Measurements from ENCODE around the gene PAX6.

The PAX6 gene

GRCh38 chr11:31810779-31811647, at the start of gene PAX6:
PAX6 (minus strand) TSS chr11:31811322; CDS start chr11:31806411, 4,911 bp downstream.
- no peak for DNase-seq

- DNase-seq: no peak
Measured at GRCh38 chr11:31860391-31860790, 49.3 kb upstream of the PAX6 start.

GRCh38 chr11:31856248-31856647, 45.1 kb upstream of the PAX6 start:
- no peak for DNase-seq

GRCh38 chr11:31855466-31855865, 44.3 kb upstream of the PAX6 start:
- DNase-seq: no peak

- no peak for DNase-seq
Measured at GRCh38 chr11:31850365-31850764, 39.2 kb upstream of the PAX6 start.

- no peak for DNase-seq
Measured at GRCh38 chr11:31847761-31848160, 36.6 kb upstream of the PAX6 start.

GRCh38 chr11:31845331-31845730, 34.2 kb upstream of the PAX6 start:
- DNase-seq: no peak

GRCh38 chr11:31844351-31844750, 33.2 kb upstream of the PAX6 start:
- no peak for DNase-seq

- DNase-seq: no peak
Measured at GRCh38 chr11:31841435-31841834, 30.3 kb upstream of the PAX6 start.

GRCh38 chr11:31834237-31834636, 23.1 kb upstream of the PAX6 start:
- no peak for DNase-seq

- no peak for DNase-seq
Measured at GRCh38 chr11:31830406-31830805, 19.3 kb upstream of the PAX6 start.

- no peak for DNase-seq
Measured at GRCh38 chr11:31828217-31828616, 17.1 kb upstream of the PAX6 start.

- DNase-seq: no peak
Measured at GRCh38 chr11:31827455-31828206, 16.5 kb upstream of the PAX6 start.

- DNase-seq: no peak
Measured at GRCh38 chr11:31826536-31827438, 15.7 kb upstream of the PAX6 start.

- DNase-seq: no peak
Measured at GRCh38 chr11:31825838-31826484, 14.8 kb upstream of the PAX6 start.

- no peak for DNase-seq
Measured at GRCh38 chr11:31824879-31825837, 14.0 kb upstream of the PAX6 start.

- no peak for DNase-seq
Measured at GRCh38 chr11:31824332-31824878, 13.3 kb upstream of the PAX6 start.

- DNase-seq: no peak
Measured at GRCh38 chr11:31823644-31824331, 12.7 kb upstream of the PAX6 start.

GRCh38 chr11:31822927-31823643, 12.0 kb upstream of the PAX6 start:
- DNase-seq: no peak

Measured in AML-193 (cell line).